Posterior vena cava (tissue), 2 donors: ENCODE results near the gene GRIN1. TPM values are rescaled to one million over a fixed set of nuclear protein-coding genes. Genes with fewer than 3 reads are reported as not detected.
A peak's percentile ranks its signal among the peaks of the same experiment; 100 is the strongest.
"Not testable (repeated sequence)": the region's sequence is repeated elsewhere in the genome, so short reads cannot be mapped to it uniquely, and the experiment has no call there.

Experiments
- DNase-seq: peaks from one replicate; pipeline ENCODE4 v3.0.0-alpha.2; 2020; ENCODE audit warnings: low spot score
- intact Hi-C, 2 donors: fragments of 100-400 bp; cut with DNase I; formaldehyde crosslinking; loops; one replicate each; pipeline versions ENCODE4 v1.14.1 to v1.14.2; 2022 to 2023
- total RNA-seq, 2 donors: library from RNA; stranded (reverse); fragmentation: NEBNext Ultra II Directional; extraction: Animal tissue kit (Norgen Biotek cat#: 25700); gene quantifications; one replicate each; pipeline ENCODE4 v1.2.1, GENCODE V29; 2021
- donor health status: DM: yes; HTN: yes; CAD: no.
- donor health status: DM: yes; HTN: yes; CAD: no.

Gene GRIN1
- total RNA-seq, 2 donors from 2014 or later, result not detected

- DNase-seq, result no peak
- intact Hi-C loops, result loop anchor here in 1 of 2 donors (10.0 kb wide), 1 partner anchor 294 kb away; no protein-coding TSS in a partner anchor
These were observed 27.8 kb upstream of the GRIN1 start for GRCh38 chr9:137110911-137111787.

GRCh38 chr9:137111788-137112563 lies 27.0 kb upstream of the GRIN1 start:
- no peak for DNase-seq
- intact Hi-C loops, result loop anchor here in 1 of 2 donors (10.0 kb wide), 1 partner anchor 293 kb away; no protein-coding TSS in a partner anchor

- intact Hi-C loops, result loop anchor here in 1 of 2 donors (10.0 kb wide), 1 partner anchor 292 kb away; no protein-coding TSS in a partner anchor
- no peak for DNase-seq
These were observed 26.2 kb upstream of the GRIN1 start for GRCh38 chr9:137112564-137113384.

GRCh38 chr9:137113385-137114159 lies 25.4 kb upstream of the GRIN1 start:
- DNase-seq, result peak; percentile 68
- intact Hi-C loops, result loop anchor here in 1 of 2 donors (10.0 kb wide), 1 partner anchor 291 kb away; no protein-coding TSS in a partner anchor

- intact Hi-C loops, result loop anchor here in 1 of 2 donors (10.0 kb wide), 1 partner anchor 291 kb away; no protein-coding TSS in a partner anchor
- peak; percentile 80 for DNase-seq
These were observed 24.7 kb upstream of the GRIN1 start for GRCh38 chr9:137114220-137114612.

GRCh38 chr9:137114613-137115393 lies 24.2 kb upstream of the GRIN1 start, which contains the start of gene DPP7:
TSS of gene DPP7 (minus strand) at chr9:137114733. CDS start at chr9:137114713, 20 bp downstream.
- intact Hi-C loops, result loop anchor here in 1 of 2 donors (5.0 to 10.0 kb wide), 2 partner anchors 112 to 290 kb away; partner anchors contain the start of genes CYSRT1 and RNF224
- DNase-seq, result peak; percentile 92

- peak; percentile 78 for DNase-seq
- intact Hi-C loops, result loop anchor here in 1 of 2 donors (5.0 to 10.0 kb wide), 2 partner anchors 112 to 289 kb away; partner anchors contain the start of genes CYSRT1 and RNF224
These were observed 23.4 kb upstream of the GRIN1 start for GRCh38 chr9:137115394-137116026.

- peak; percentile 62 for DNase-seq
- intact Hi-C loops, result loop anchor here in 1 of 2 donors (5.0 to 10.0 kb wide), 2 partner anchors 111 to 289 kb away; partner anchors contain the start of genes CYSRT1 and RNF224
These were observed 22.9 kb upstream of the GRIN1 start for GRCh38 chr9:137116027-137116507.

GRCh38 chr9:137116728-137117127 lies 22.2 kb upstream of the GRIN1 start:
- intact Hi-C loops, result loop anchor here in 1 of 2 donors (5.0 to 10.0 kb wide), 2 partner anchors 111 to 288 kb away; partner anchors contain the start of genes CYSRT1 and RNF224
- no peak for DNase-seq

GRCh38 chr9:137117269-137117731 lies 21.7 kb upstream of the GRIN1 start:
- no peak for DNase-seq
- intact Hi-C loops, result loop anchor here in 1 of 2 donors (5.0 to 10.0 kb wide), 2 partner anchors 110 to 288 kb away; partner anchors contain the start of genes CYSRT1 and RNF224

GRCh38 chr9:137118092-137118603 lies 20.8 kb upstream of the GRIN1 start:
- intact Hi-C loops, result loop anchor here in 1 of 2 donors (5.0 to 10.0 kb wide), 2 partner anchors 109 to 287 kb away; partner anchors contain the start of genes CYSRT1 and RNF224
- DNase-seq, result not testable (repeated sequence)

GRCh38 chr9:137121927-137122795 lies 16.8 kb upstream of the GRIN1 start:
- DNase-seq, result not testable (repeated sequence)
- intact Hi-C loops, result loop anchor here in 1 of 2 donors (2.0 kb wide), 1 partner anchor 103 kb away; the partner anchor contains the start of gene CYSRT1

GRCh38 chr9:137122796-137123467 lies 16.0 kb upstream of the GRIN1 start:
- DNase-seq, intact Hi-C loops: not testable (repeated sequence)

- no peak for DNase-seq
- intact Hi-C loops, result no loop called here
These were observed 15.5 kb upstream of the GRIN1 start for GRCh38 chr9:137123468-137123837.
